Measurements from ENCODE around the gene IDI2. TPM values are rescaled to one million over a fixed set of nuclear protein-coding genes. Genes with fewer than 3 reads are reported as not detected.

Gene IDI2
- total RNA-seq, 2 donors from 2014 or later: not detected

DNA sequence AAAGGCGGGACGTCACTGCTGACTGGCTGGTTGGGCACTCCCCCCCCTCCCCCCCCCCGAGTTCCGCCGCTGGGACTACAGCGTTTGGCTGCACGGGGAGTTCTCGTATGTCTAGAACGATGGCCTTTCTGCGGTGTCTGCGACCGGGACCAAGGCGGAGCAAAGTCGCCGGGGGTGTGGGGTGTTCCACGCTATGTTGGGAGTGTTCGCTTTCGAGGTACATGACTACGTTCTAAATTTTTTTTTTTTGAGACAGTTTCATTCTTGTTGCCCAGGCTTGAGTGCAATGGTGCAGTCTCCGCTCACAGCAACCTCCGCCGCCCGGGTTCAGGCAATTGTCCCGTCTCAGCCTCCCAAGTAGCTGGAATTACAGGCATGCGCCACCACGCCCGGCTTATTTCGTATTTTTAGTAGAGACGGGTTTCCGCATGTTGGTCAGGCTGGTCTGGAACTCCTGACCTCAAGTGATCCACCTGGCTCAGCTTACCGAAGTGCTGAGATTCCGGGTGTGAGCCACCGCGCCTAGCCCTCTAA lies 23.8 kb upstream of the IDI2 start:
- no peak for ATAC-seq (ENCODE audit: insufficient number of reproducible peaks, low FRiP score, low read depth)
- no peaks in the 10 kb centered on the region for H3K36me3 ChIP-seq
- H3K27me3 ChIP-seq (replicated peaks; ENCODE audit: insufficient read depth): no peaks in the 10 kb centered on the region
- no peak for TF ChIP-seq CTCF (IDR thresholded peaks at IDR 0.05)
- peaks cover 15 to 56% of the 10 kb centered on the region in 2 donors for H3K4me1 ChIP-seq (ENCODE audit: control insufficient read depth in 1 of 2, low read depth in 2 of 2)
- peak overlapping the region; percentile 99 to 100 for H3K27ac ChIP-seq
- H3K9me3 ChIP-seq: no peaks in the 10 kb centered on the region
- DNase-seq (ENCODE audit: low spot score): no peak
- H3K4me3 ChIP-seq: peak overlapping the region; percentile 93

- Histone ChIP-seq H3K36me3 (no peaks in the 10 kb centered on the region), H3K4me1 (ENCODE audit: control insufficient read depth in 1 of 2, low read depth in 2 of 2) (peaks cover 15 to 52% of the 10 kb centered on the region in 2 donors), H3K27ac (peak within 1 kb of the TSS; percentile 99 to 100), H3K27me3 (replicated peaks; ENCODE audit: insufficient read depth) (no peaks in the 10 kb centered on the region), H3K4me3 (peak within 1 kb of the TSS; percentile 93), H3K9me3 (no peaks in the 10 kb centered on the region)
- DNase-seq (ENCODE audit: low spot score) (peak; percentile 90), ATAC-seq (ENCODE audit: insufficient number of reproducible peaks, low FRiP score, low read depth) (peak; percentile 96)
- TF ChIP-seq CTCF (IDR thresholded peaks at IDR 0.05): no peak
Observed at GRCh38 chr10:1048732-1049424, 23.2 kb upstream of the IDI2 start, which contains the start of gene IDI1. Gene IDI1 (minus strand): TSS chr10:1049119. CDS start chr10:1049003, 116 bp downstream.

DNA sequence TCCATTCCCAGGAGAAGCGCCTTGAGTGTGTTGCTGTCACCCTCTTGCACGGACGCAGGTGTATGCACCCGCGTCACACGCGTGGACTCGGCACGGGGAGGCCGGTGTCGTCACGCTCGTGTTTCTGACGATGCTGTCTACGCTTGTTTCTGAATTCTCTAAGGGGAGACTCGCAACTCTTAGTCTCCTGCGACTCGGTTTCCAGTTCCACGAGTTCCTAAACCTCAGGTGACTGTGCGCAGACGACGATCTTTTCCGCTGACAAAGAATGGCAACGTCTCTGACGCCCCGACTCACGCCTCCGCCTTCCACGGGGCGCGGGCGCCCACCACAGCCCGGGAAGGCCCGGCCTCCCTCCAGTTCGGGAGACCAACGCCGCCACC lies 22.7 kb upstream of the IDI2 start:
- peak overlapping the region; percentile 99 to 100 for H3K27ac ChIP-seq
- peaks cover 15 to 46% of the 10 kb centered on the region in 2 donors for H3K4me1 ChIP-seq (ENCODE audit: control insufficient read depth in 1 of 2, low read depth in 2 of 2)
- peak; percentile 55 for ATAC-seq (ENCODE audit: insufficient number of reproducible peaks, low FRiP score, low read depth)
- H3K36me3 ChIP-seq: peaks cover under 1% of the 10 kb centered on the region
- H3K4me3 ChIP-seq: peak overlapping the region; percentile 93
- no peak for TF ChIP-seq CTCF (IDR thresholded peaks at IDR 0.05)
- H3K9me3 ChIP-seq: no peaks in the 10 kb centered on the region
- H3K27me3 ChIP-seq (replicated peaks; ENCODE audit: insufficient read depth): no peaks in the 10 kb centered on the region
- DNase-seq (ENCODE audit: low spot score): no peak

DNA sequence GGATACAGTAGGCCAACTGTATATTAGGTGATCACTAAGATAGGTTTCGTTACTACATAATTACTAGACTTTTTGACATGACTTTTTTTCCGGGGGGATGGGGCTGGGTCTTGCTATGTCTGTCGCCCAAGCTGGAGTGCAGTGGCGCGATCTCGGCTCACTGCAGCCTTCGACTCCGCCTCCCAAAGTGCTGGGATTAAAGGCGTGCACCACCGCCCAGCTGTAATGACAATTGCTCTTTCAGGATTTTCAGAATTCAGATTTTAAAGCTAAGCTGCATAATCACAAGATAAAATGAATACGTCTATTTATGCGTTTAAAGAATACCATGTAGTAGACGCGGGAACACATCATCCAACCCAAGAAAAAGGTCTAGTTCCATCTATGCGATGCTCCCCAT lies 22.3 kb upstream of the IDI2 start:
- no peak for ATAC-seq (ENCODE audit: insufficient number of reproducible peaks, low FRiP score, low read depth)
- Histone ChIP-seq H3K27me3 (replicated peaks; ENCODE audit: insufficient read depth) (no peaks in the 10 kb centered on the region), H3K27ac (peak overlapping the region; percentile 99 to 100), H3K4me3 (peak overlapping the region; percentile 93), H3K4me1 (ENCODE audit: control insufficient read depth in 1 of 2, low read depth in 2 of 2) (peaks cover 15 to 45% of the 10 kb centered on the region in 2 donors), H3K36me3 (peaks cover 4% of the 10 kb centered on the region), H3K9me3 (no peaks in the 10 kb centered on the region)
- TF ChIP-seq CTCF (IDR thresholded peaks at IDR 0.05): no peak
- no peak for DNase-seq (ENCODE audit: low spot score)

DNA sequence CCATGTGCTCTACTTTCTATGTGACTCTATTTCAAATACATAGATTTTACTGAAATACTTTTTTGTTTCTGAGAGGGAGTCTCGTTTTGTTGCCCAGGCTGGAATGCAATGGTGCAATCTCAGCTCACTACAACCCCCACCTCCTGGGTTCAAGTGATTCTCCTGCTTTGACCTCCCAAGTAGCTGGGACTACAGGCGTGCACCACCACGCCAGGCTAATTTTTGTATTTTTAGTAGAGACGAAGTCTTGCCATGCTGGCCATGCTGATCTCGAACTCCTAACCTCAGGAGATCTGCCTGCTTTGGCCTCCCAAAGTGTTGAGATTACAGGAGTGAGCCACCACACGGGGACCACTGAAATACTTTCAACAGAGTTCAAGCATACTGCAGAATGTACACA lies 19.8 kb upstream of the IDI2 start:
- Histone ChIP-seq H3K27me3 (replicated peaks; ENCODE audit: insufficient read depth) (no peaks in the 10 kb centered on the region), H3K36me3 (peaks cover 23% of the 10 kb centered on the region), H3K4me1 (ENCODE audit: control insufficient read depth in 1 of 2, low read depth in 2 of 2) (peaks cover 10 to 34% of the 10 kb centered on the region in 2 donors), H3K27ac (no peak overlapping the region), H3K9me3 (no peaks in the 10 kb centered on the region), H3K4me3 (no peak overlapping the region)
- no peak for ATAC-seq (ENCODE audit: insufficient number of reproducible peaks, low FRiP score, low read depth)
- DNase-seq (ENCODE audit: low spot score): no peak
- no peak for TF ChIP-seq CTCF (IDR thresholded peaks at IDR 0.05)
